Fibroblast of the aortic adventitia (primary cell): Measurements from ENCODE around the gene CCDC179. TPM values are rescaled to one million over a fixed set of nuclear protein-coding genes. Genes with fewer than 3 reads are reported as not detected.

ENCODE experiments used
- DNase-seq: peaks from one replicate; pipeline ENCODE4 v3.0.0-alpha.2; 2010; ENCODE audit warnings: low read depth
- H3K4me3 ChIP-seq: 2 replicates; pipeline ENCODE4 v1.5.1; 2011; ENCODE audit warnings: low read depth, mild to moderate bottlenecking, control low read depth, low read length, moderate library complexity
- total RNA-seq: library from RNA; depleted of rRNA; stranded (reverse); fragments of >200 nt; gene quantifications from 2 replicates; pipeline ENCODE4 v1.2.3, GENCODE V29; 2012; ENCODE audit warnings: low replicate concordance
- TF ChIP-seq, protein P1 (sequence below): IDR thresholded peaks from 2 replicates; pipeline ENCODE4 v1.5.1; 2011; ENCODE audit warnings: mild to moderate bottlenecking, low read length, control low read depth, inconsistent platforms; ENCODE audit not compliant: insufficient read depth

CCDC179 gene
- total RNA-seq, 1 donor: not detected

- H3K4me3 ChIP-seq: no peak overlapping the region
- TF ChIP-seq, protein P1, sequence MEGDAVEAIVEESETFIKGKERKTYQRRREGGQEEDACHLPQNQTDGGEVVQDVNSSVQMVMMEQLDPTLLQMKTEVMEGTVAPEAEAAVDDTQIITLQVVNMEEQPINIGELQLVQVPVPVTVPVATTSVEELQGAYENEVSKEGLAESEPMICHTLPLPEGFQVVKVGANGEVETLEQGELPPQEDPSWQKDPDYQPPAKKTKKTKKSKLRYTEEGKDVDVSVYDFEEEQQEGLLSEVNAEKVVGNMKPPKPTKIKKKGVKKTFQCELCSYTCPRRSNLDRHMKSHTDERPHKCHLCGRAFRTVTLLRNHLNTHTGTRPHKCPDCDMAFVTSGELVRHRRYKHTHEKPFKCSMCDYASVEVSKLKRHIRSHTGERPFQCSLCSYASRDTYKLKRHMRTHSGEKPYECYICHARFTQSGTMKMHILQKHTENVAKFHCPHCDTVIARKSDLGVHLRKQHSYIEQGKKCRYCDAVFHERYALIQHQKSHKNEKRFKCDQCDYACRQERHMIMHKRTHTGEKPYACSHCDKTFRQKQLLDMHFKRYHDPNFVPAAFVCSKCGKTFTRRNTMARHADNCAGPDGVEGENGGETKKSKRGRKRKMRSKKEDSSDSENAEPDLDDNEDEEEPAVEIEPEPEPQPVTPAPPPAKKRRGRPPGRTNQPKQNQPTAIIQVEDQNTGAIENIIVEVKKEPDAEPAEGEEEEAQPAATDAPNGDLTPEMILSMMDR: no peak
- no peak for DNase-seq
These were observed 50.4 kb downstream of the CCDC179 start for GRCh38 chr11:22809893-22810292.

GRCh38 chr11:22808571-22809197 is 51.6 kb downstream of the CCDC179 start:
- DNase-seq: peak; percentile 43
- TF ChIP-seq, protein P1: no peak
- H3K4me3 ChIP-seq: no peak overlapping the region

GRCh38 chr11:22807855-22808570 is 52.3 kb downstream of the CCDC179 start:
- no peak overlapping the region for H3K4me3 ChIP-seq
- DNase-seq: peak; percentile 55
- TF ChIP-seq, protein P1: no peak

- TF ChIP-seq, protein P1: no peak
- no peak overlapping the region for H3K4me3 ChIP-seq
- DNase-seq: no peak
These were observed 52.9 kb downstream of the CCDC179 start for GRCh38 chr11:22807391-22807790.

GRCh38 chr11:22802861-22803260 is 57.4 kb downstream of the CCDC179 start:
- TF ChIP-seq, protein P1: no peak
- H3K4me3 ChIP-seq: no peak overlapping the region
- DNase-seq: no peak

GRCh38 chr11:22800482-22800881 is 59.8 kb downstream of the CCDC179 start:
- no peak for DNase-seq
- no peak overlapping the region for H3K4me3 ChIP-seq
- TF ChIP-seq, protein P1: no peak

- H3K4me3 ChIP-seq: no peak overlapping the region
- DNase-seq: no peak
- TF ChIP-seq, protein P1: no peak
These were observed 61.4 kb downstream of the CCDC179 start for GRCh38 chr11:22798901-22799300.
